Trophoblast cell (in vitro differentiated cells and primary cell): ENCODE data around the gene AOPEP.

Experiments used
- DNase-seq, 2 donors: peaks; one replicate each; pipeline ENCODE4 v3.0.0-alpha.2; 2016
- H2AFZ ChIP-seq: 2 replicates; pipeline ENCODE4 v1.6.1; 2013; ENCODE audit warnings: low read length, moderate library complexity, mild to moderate bottlenecking; ENCODE audit not compliant: insufficient read depth, poor library complexity
- H2AK5ac ChIP-seq: 2 replicates; pipeline ENCODE4 v1.6.1; 2013; ENCODE audit warnings: mild to moderate bottlenecking, low read length
- H2BK120ac ChIP-seq: 2 replicates; pipeline ENCODE4 v1.6.1; 2013; ENCODE audit warnings: low read length, mild to moderate bottlenecking, moderate library complexity; ENCODE audit not compliant: insufficient read depth, poor library complexity
- H2BK12ac ChIP-seq: 2 replicates; pipeline ENCODE4 v1.6.1; 2013; ENCODE audit warnings: mild to moderate bottlenecking, low read length, moderate library complexity
- H2BK5ac ChIP-seq: 2 replicates; pipeline ENCODE4 v1.6.1; 2013; ENCODE audit warnings: low read length, low read depth, moderate library complexity, mild to moderate bottlenecking; ENCODE audit not compliant: poor library complexity
- H3K14ac ChIP-seq: 2 replicates; pipeline ENCODE4 v1.6.1; 2013; ENCODE audit warnings: mild to moderate bottlenecking, low read length
- H3K18ac ChIP-seq: 2 replicates; pipeline ENCODE4 v1.6.1; 2013; ENCODE audit warnings: mild to moderate bottlenecking, low read length
- H3K23ac ChIP-seq: 2 replicates; pipeline ENCODE4 v1.6.1; 2013; ENCODE audit warnings: low read length
- H3K27ac ChIP-seq: 2 replicates; pipeline ENCODE4 v1.5.1; 2013; ENCODE audit warnings: low read depth, mild to moderate bottlenecking, inconsistent platforms, low read length, moderate library complexity
- H3K27me3 ChIP-seq: 2 replicates; pipeline ENCODE4 v1.6.1; 2013; ENCODE audit warnings: inconsistent platforms, mild to moderate bottlenecking, low read length, moderate library complexity; ENCODE audit not compliant: insufficient read depth
- H3K36me3 ChIP-seq, 2 experiments: 1 replicate in 1 of 2; 2 replicates in 1 of 2; pipeline ENCODE4 v1.6.1; 2013; ENCODE audit warnings: low read length in 2 of 2, mild to moderate bottlenecking in 2 of 2, moderate library complexity in 1 of 2; ENCODE audit not compliant: insufficient read depth in 2 of 2, control insufficient read depth in 1 of 2
- H3K4ac ChIP-seq: 2 replicates; pipeline ENCODE4 v1.6.1; 2013; ENCODE audit warnings: low read depth, mild to moderate bottlenecking, low read length, moderate library complexity
- H3K4me1 ChIP-seq, 2 experiments: 1 replicate in 1 of 2; 2 replicates in 1 of 2; pipeline ENCODE4 v1.6.1; 2013; ENCODE audit warnings: low read length in 2 of 2, mild to moderate bottlenecking in 2 of 2, moderate library complexity in 1 of 2; ENCODE audit not compliant: insufficient read depth in 2 of 2, control insufficient read depth in 1 of 2
- H3K4me2 ChIP-seq: 2 replicates; pipeline ENCODE4 v1.6.1; 2013; ENCODE audit warnings: inconsistent platforms, mild to moderate bottlenecking, low read length, moderate library complexity
- H3K4me3 ChIP-seq: 2 replicates; pipeline ENCODE4 v1.5.1; 2013; ENCODE audit warnings: mild to moderate bottlenecking, low read depth, low read length, inconsistent platforms
- H3K79me1 ChIP-seq: one replicate; pipeline ENCODE4 v1.6.1; 2013; ENCODE audit warnings: low read length
- H3K79me2 ChIP-seq: 2 replicates; pipeline ENCODE4 v1.6.1; 2013; ENCODE audit warnings: low read length, mild to moderate bottlenecking; ENCODE audit not compliant: control insufficient read depth, insufficient read depth, poor library complexity
- H3K9ac ChIP-seq: 2 replicates; pipeline ENCODE4 v1.6.1; 2013; ENCODE audit warnings: mild to moderate bottlenecking, low read length
- H3K9me3 ChIP-seq: 2 replicates; pipeline ENCODE4 v1.6.1; 2013; ENCODE audit warnings: low read depth, mild to moderate bottlenecking, control low read depth, inconsistent platforms, low read length; ENCODE audit not compliant: insufficient read depth
- H4K12ac ChIP-seq: 2 replicates; pipeline ENCODE4 v1.6.1; 2013; ENCODE audit warnings: low read depth, mild to moderate bottlenecking, low read length, moderate library complexity
- H4K8ac ChIP-seq: 2 replicates; pipeline ENCODE4 v1.6.1; 2013; ENCODE audit warnings: low read depth, mild to moderate bottlenecking, low read length, moderate library complexity
- H4K91ac ChIP-seq: one replicate; pipeline ENCODE4 v1.6.1; 2013; ENCODE audit warnings: low read depth, mild to moderate bottlenecking, low read length, moderate library complexity
- WGBS: extraction: QIAGEN DNeasy Blood & Tissue Kit; methylation state at CpG from one replicate; pipeline ENCODE4 v1.1.7; 2013; ENCODE audit warnings: missing lambda C conversion rate; ENCODE audit not compliant: insufficient read length, insufficient coverage; ENCODE audit errors: extremely low coverage; 5-methylcytosine and 5-hydroxymethylcytosine counted together

AOPEP gene

DNA sequence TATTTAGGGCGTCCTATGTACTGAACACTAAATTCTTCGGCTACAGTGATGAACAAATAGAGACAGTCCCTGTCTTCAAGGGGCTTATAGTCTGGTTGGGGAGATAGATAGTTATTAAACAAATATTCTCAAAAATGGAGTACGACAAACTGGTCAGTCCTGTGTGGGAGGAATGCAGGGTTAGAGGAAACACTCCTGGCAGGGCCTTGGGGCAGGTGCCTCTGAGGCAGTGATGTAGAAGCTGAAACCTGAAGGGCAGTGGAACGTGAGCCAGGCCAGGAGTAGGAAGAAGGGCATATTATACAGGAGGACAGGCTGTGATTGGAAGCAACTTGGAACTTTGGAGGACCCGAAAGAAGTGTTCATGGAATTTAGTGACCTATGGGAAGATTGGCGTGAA lies 133.4 kb downstream of the AOPEP start:
- Histone ChIP-seq H2BK5ac (no peak overlapping the region), H3K4me1 (peaks cover 13 to 17% of the 10 kb centered on the region in 2 experiments), H4K12ac (no peak overlapping the region), H3K9ac (no peak overlapping the region), H2AFZ (no peak overlapping the region), H2AK5ac (no peak overlapping the region), H3K27me3 (no peaks in the 10 kb centered on the region), H3K36me3 (no peaks in the 10 kb centered on the region), H3K27ac (no peak overlapping the region), H3K9me3 (no peaks in the 10 kb centered on the region), H3K4me2 (no peak overlapping the region), H3K4me3 (no peak overlapping the region), H3K4ac (no peak overlapping the region), H2BK120ac (no peak overlapping the region), H2BK12ac (no peak overlapping the region), H3K79me1 (peaks cover 5% of the 10 kb centered on the region), H4K91ac (no peak overlapping the region), H4K8ac (no peak overlapping the region), H3K23ac (no peak overlapping the region), H3K14ac (no peak overlapping the region), H3K79me2 (no peaks in the 10 kb centered on the region), H3K18ac (no peak overlapping the region)
- no CpG with 5 or more reads among the region's 6 CpGs for WGBS
- DNase-seq: peak; percentile 65 to 80

DNA sequence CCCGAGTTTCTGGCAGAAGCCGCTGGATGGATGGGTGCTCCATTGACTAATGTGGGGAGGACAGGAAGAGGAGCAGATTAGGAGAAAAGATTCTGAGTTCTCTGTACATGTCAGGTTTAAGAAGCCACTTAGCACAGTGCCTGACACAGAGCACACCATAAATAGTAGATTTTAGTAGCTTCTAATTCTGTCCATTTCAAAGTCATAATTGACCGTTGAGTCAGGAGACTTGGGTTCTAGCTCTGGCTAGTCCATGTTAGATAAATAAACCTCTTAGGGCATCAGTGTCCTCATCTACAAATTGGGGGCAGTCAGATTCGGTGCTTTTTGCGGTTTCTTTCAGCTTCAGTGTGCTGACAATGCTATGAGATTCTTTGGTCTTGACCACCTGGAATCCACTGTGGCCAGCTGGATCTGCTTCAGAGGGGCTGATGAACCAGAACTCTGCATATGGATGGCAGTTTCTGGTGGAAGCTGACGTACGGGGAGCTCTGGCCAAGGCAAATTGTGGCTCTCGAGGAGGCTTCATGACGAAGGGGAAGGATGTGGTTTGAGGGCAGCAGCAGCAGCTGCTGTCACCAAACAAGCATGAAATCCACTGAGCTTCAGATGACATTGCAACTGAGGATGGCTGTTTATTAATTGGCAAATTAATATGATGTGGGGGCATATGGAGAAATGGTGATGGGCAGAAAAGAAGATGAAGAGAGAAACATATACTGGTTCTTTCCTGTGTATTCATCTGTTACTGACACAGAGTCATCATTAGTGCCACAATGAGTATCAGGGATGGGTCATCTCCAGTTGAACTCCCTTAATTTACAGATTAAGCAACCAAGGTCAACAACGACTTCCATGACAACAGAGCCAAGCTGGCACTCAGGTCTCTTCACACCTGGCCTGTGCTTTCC lies 134.4 kb downstream of the AOPEP start:
- H2AK5ac ChIP-seq: no peak overlapping the region
- no peak for DNase-seq
- H4K8ac ChIP-seq: no peak overlapping the region
- no peak overlapping the region for H3K27ac ChIP-seq
- H3K18ac ChIP-seq: no peak overlapping the region
- no peak overlapping the region for H2AFZ ChIP-seq
- peak overlapping the region; percentile 2 for H4K91ac ChIP-seq
- no peak overlapping the region for H4K12ac ChIP-seq
- no peak overlapping the region for H2BK5ac ChIP-seq
- H3K4me1 ChIP-seq: peaks cover 13 to 17% of the 10 kb centered on the region in 2 experiments
- H3K27me3 ChIP-seq: no peaks in the 10 kb centered on the region
- no peaks in the 10 kb centered on the region for H3K79me2 ChIP-seq
- no peak overlapping the region for H2BK12ac ChIP-seq
- no peak overlapping the region for H3K4me3 ChIP-seq
- H3K9ac ChIP-seq: no peak overlapping the region
- H3K36me3 ChIP-seq: no peaks in the 10 kb centered on the region
- H3K14ac ChIP-seq: no peak overlapping the region
- H3K23ac ChIP-seq: no peak overlapping the region
- H2BK120ac ChIP-seq: no peak overlapping the region
- H3K79me1 ChIP-seq: peaks cover 6% of the 10 kb centered on the region
- no peaks in the 10 kb centered on the region for H3K9me3 ChIP-seq
- no CpG with 5 or more reads among the region's 10 CpGs for WGBS
- H3K4ac ChIP-seq: no peak overlapping the region
- no peak overlapping the region for H3K4me2 ChIP-seq

DNA sequence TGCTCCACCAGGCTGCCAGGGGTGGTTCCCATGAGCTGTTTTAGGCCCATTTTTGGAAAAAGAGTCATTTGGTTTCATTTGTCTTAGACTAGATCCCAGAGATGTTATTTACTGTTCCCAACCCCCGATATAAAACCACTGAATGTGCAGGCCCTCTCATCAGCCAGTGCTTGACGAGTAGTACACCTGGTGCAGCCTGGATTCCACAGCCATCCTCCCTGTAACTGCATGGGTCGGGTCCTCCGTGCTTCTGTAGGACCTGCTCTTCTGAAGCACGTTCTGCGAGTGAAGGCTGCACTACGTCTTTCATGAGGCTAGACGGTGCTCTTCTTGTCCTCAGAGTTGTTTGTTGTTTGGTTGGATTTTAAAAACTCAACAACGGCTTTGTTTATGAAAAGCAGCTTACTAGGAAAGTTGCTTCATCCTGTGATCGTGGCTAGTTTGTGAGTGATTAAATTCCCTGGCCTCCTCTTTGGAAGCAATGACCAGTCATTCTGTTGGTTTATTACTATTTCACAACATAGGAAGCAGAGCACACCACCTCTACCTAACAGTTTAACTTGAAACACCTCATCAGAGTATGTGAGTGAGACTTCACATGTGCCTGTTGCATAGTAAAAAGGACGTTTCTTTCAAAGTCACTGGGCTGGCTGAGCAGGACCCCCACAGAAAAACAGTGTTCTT lies 135.2 kb downstream of the AOPEP start:
- Histone ChIP-seq H3K23ac (no peak overlapping the region), H3K79me2 (no peaks in the 10 kb centered on the region), H3K36me3 (no peaks in the 10 kb centered on the region), H2AFZ (no peak overlapping the region), H3K9ac (no peak overlapping the region), H4K91ac (no peak overlapping the region), H3K9me3 (no peaks in the 10 kb centered on the region), H3K79me1 (peaks cover 8% of the 10 kb centered on the region), H3K14ac (no peak overlapping the region), H4K8ac (no peak overlapping the region), H2BK12ac (peak overlapping the region; percentile 51), H2BK120ac (peak overlapping the region; percentile 28), H2BK5ac (no peak overlapping the region), H3K27me3 (no peaks in the 10 kb centered on the region), H3K4me2 (no peak overlapping the region), H4K12ac (no peak overlapping the region), H3K4me3 (no peak overlapping the region), H3K4me1 (peaks cover 13 to 19% of the 10 kb centered on the region in 2 experiments), H3K18ac (peak overlapping the region; percentile 34), H3K4ac (no peak overlapping the region), H3K27ac (peak overlapping the region; percentile 26), H2AK5ac (no peak overlapping the region)
- WGBS: no CpG with 5 or more reads among the region's 11 CpGs
- DNase-seq: peak in 1 of 2 donors; percentile 50

DNA sequence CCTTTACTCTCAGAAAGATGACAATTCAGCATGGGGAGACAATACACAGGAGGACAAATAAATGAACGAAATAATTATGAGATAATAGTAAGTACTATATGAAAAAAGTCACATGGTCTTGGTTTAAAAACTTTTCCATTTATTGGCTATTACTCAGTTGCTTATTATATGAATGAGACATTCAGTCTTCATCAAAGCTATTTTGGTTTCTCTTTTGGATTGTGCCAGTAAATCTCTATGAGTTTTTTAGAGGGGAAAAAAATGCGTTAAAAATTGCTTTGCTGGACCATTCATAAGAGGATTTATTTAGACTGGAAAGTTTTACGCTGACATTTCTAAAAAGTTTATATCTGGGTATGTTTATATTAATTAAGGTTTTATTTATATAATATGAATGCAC lies 137.7 kb downstream of the AOPEP start:
- Histone ChIP-seq H3K4me3 (no peak overlapping the region), H4K8ac (no peak overlapping the region), H3K4me1 (peaks cover 17 to 28% of the 10 kb centered on the region in 2 experiments), H3K79me2 (no peaks in the 10 kb centered on the region), H3K79me1 (peaks cover 16% of the 10 kb centered on the region), H3K27ac (no peak overlapping the region), H3K14ac (no peak overlapping the region), H2BK120ac (no peak overlapping the region), H4K12ac (no peak overlapping the region), H3K36me3 (no peaks in the 10 kb centered on the region), H3K23ac (no peak overlapping the region), H3K18ac (no peak overlapping the region), H2BK12ac (no peak overlapping the region), H2AK5ac (no peak overlapping the region), H3K4me2 (no peak overlapping the region), H3K4ac (no peak overlapping the region), H2BK5ac (no peak overlapping the region), H3K9ac (no peak overlapping the region), H3K9me3 (no peaks in the 10 kb centered on the region), H2AFZ (no peak overlapping the region), H4K91ac (no peak overlapping the region), H3K27me3 (no peaks in the 10 kb centered on the region)
- WGBS: no CpG with 5 or more reads among the region's 3 CpGs
- no peak for DNase-seq
